Gastroesophageal sphincter (tissue), 4 donors: ENCODE data around the gene ADD3. TPM values are rescaled to one million over a fixed set of nuclear protein-coding genes. Genes with fewer than 3 reads are reported as not detected.

Experiments used
- ATAC-seq: fragments of 150-250 bp; one replicate; pipeline ENCODE4 v1.9.1; 2016; ENCODE audit warnings: mild to moderate bottlenecking, moderate library complexity
- H3K27ac ChIP-seq, 4 donors: fragments of 200-600 bp; sonication (generic) in 3 of 4; 1 replicate in 3 of 4; 2 replicates in 1 of 4; pipeline ENCODE4 v1.5.1; 2016 to 2019
- H3K27me3 ChIP-seq: fragments of 200-600 bp; sonication (generic); one replicate; pipeline ENCODE4 v1.5.1; 2019
- H3K36me3 ChIP-seq, 2 donors: fragments of 200-600 bp; sonication (generic); one replicate each; pipeline ENCODE4 v1.5.1; 2019; ENCODE audit warnings: control low read depth in 1 of 2
- H3K4me1 ChIP-seq, 3 donors: fragments of 200-600 bp; sonication (generic); 1 replicate in 2 of 3; 2 replicates in 1 of 3; pipeline ENCODE4 v1.5.1; 2016 to 2019; ENCODE audit warnings: control low read depth in 2 of 3
- H3K4me3 ChIP-seq, 2 donors: fragments of 200-600 bp; sonication (generic); one replicate each; pipeline ENCODE4 v1.5.1; 2019; ENCODE audit warnings: mild to moderate bottlenecking in 1 of 2, moderate library complexity in 1 of 2
- H3K9me3 ChIP-seq, 3 donors: fragments of 200-600 bp; sonication (generic); one replicate each; pipeline ENCODE4 v1.5.1; 2017 to 2019; ENCODE audit warnings: control low read depth in 2 of 3
- EP300 ChIP-seq: sonication (generic); formaldehyde crosslinking; IDR thresholded peaks from one replicate; pipeline ENCODE4 v1.6.1; 2017; ENCODE audit warnings: antibody characterized with exemption, mild to moderate bottlenecking
- POLR2A ChIP-seq, 2 donors: fragments of 450-650 bp; IDR thresholded peaks; one replicate each; pipeline ENCODE4 v1.6.1; 2017; ENCODE audit warnings: antibody characterized with exemption in 2 of 2, mild to moderate bottlenecking in 2 of 2, moderate library complexity in 1 of 2
- POLR2AphosphoS5 ChIP-seq: sonication (generic); formaldehyde crosslinking; IDR thresholded peaks from one replicate; pipeline ENCODE4 v1.6.1; 2017; ENCODE audit warnings: antibody characterized with exemption
- WGBS, 2 donors: methylation state at CpG; one replicate each; pipeline ENCODE4 v1.1.5; 2018; ENCODE audit warnings: low coverage in 1 of 2; 5-methylcytosine and 5-hydroxymethylcytosine counted together
- total RNA-seq, 4 donors: library from RNA; depleted of rRNA; stranded (reverse); fragments of >200 nt; gene quantifications; one replicate each; pipeline ENCODE4 v1.1.0, GENCODE V29; 2016
- TF ChIP-seq, protein P1 (sequence below), 4 experiments: fragments of 200-600 bp in 2 of 4; fragments of 450-650 bp in 2 of 4; sonication (generic) in 1 of 4; IDR thresholded peaks; one replicate each; pipeline ENCODE4 v1.5.1; 2017 to 2019; ENCODE audit warnings: antibody characterized with exemption in 4 of 4, mild to moderate bottlenecking in 2 of 4, moderate library complexity in 2 of 4

ADD3 gene, protein sequence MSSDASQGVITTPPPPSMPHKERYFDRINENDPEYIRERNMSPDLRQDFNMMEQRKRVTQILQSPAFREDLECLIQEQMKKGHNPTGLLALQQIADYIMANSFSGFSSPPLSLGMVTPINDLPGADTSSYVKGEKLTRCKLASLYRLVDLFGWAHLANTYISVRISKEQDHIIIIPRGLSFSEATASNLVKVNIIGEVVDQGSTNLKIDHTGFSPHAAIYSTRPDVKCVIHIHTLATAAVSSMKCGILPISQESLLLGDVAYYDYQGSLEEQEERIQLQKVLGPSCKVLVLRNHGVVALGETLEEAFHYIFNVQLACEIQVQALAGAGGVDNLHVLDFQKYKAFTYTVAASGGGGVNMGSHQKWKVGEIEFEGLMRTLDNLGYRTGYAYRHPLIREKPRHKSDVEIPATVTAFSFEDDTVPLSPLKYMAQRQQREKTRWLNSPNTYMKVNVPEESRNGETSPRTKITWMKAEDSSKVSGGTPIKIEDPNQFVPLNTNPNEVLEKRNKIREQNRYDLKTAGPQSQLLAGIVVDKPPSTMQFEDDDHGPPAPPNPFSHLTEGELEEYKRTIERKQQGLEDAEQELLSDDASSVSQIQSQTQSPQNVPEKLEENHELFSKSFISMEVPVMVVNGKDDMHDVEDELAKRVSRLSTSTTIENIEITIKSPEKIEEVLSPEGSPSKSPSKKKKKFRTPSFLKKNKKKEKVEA
- total RNA-seq: 100 to 1,000 TPM in 2 of 4 donors, 10 to 100 TPM in 2; 50.3 to 277 (median 118) TPM

DNA sequence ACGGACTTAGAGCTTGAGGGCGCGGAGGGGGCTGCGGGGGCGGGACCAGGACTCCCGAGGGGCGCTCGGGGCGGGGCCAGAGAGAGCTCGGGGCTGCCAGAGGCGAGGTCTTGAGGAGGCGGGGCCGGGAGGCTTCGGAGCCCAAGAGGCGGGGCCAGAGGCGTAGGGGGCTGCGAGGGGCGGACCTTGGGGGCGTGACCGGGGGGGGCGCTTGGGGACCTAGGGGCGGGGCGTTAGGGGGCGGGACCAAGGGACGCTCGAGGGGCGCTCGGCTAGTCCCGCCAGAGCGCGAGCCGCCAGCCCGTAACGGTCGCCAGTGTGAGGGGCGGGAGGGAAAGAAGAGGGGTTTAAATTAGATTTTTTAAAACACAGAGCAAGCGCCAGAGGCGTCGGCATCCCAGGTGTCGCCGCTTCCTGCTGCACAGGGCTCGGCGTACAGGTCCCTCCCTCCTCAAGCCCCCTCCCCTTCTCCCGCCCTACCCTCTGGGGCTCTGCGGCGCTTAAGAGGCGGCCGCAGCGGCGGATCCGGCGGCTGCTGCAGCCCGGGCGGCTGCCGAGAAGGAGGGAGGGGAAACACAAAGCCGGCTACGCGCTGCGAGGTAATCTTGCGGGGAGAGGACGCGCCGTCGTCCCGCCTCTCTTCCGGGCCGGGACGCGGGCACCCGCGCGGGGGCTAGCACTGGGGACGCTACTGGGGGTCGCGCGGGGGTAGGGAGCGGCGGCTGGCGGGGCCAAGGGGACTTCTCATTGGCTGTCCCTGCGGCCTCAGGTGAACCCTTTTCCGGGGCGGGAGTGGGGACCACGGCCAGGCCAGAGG is at the start of gene ADD3:
ADD3 (plus strand) TSS at position 284 of the 817 bp plus-strand sequence. CDS start 92,670 bp downstream, outside the sequence.
- Histone ChIP-seq H3K9me3 (no peaks in the 10 kb centered on the region), H3K27ac (peak within 1 kb of the TSS; percentile 54 to 93 (median 89)), H3K36me3 (no peaks in the 10 kb centered on the region), H3K4me3 (peak within 1 kb of the TSS; percentile 88 to 91), H3K4me1 (peaks cover 0 to 48% (median 3%) of the 10 kb centered on the region in 3 donors), H3K27me3 (no peaks in the 10 kb centered on the region)
- TF ChIP-seq POLR2A (IDR thresholded peaks at IDR 0.05) (peak; percentile 34 to 39), EP300 (no peak), POLR2AphosphoS5 (peak; percentile 19)
- 0% methylated on average over 3 to 25 of the region's 83 CpGs for WGBS, 2 donors
- peak; percentile 84 for ATAC-seq

DNA sequence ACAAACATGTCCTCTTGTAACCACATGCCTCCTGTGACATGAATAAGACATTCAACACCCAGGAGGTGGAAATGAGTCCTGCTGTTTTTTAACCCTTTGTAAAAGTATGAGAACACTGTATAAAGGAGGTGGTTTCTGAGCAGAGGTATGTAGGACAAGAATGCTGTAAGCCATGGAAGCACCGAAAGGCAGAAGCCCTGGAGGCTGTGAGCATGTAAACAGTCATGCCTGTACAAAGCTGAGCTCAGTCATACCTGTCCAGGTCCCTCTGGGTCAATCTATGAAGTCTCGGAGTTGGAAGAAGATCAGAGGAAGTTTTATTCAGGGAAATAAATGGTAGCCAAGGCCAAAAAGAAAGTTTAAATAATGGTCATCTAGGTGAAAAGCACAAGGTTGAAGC is 49.7 kb upstream of the ADD3 start:
- Histone ChIP-seq H3K27ac (no peak overlapping the region), H3K9me3 (no peaks in the 10 kb centered on the region), H3K27me3 (no peaks in the 10 kb centered on the region), H3K4me3 (no peak overlapping the region), H3K4me1 (peaks cover 0 to 14% (median 0%) of the 10 kb centered on the region in 3 donors), H3K36me3 (no peaks in the 10 kb centered on the region)
- ATAC-seq: no peak
- WGBS, 2 donors: 100% methylated on average over 1 to 2 of the region's 2 CpGs
- TF ChIP-seq, protein P1, sequence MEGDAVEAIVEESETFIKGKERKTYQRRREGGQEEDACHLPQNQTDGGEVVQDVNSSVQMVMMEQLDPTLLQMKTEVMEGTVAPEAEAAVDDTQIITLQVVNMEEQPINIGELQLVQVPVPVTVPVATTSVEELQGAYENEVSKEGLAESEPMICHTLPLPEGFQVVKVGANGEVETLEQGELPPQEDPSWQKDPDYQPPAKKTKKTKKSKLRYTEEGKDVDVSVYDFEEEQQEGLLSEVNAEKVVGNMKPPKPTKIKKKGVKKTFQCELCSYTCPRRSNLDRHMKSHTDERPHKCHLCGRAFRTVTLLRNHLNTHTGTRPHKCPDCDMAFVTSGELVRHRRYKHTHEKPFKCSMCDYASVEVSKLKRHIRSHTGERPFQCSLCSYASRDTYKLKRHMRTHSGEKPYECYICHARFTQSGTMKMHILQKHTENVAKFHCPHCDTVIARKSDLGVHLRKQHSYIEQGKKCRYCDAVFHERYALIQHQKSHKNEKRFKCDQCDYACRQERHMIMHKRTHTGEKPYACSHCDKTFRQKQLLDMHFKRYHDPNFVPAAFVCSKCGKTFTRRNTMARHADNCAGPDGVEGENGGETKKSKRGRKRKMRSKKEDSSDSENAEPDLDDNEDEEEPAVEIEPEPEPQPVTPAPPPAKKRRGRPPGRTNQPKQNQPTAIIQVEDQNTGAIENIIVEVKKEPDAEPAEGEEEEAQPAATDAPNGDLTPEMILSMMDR (IDR thresholded peaks at IDR 0.05): no peak
- TF ChIP-seq POLR2A (IDR thresholded peaks at IDR 0.05): no peak
- TF ChIP-seq POLR2AphosphoS5: no peak
- no peak for TF ChIP-seq EP300

DNA sequence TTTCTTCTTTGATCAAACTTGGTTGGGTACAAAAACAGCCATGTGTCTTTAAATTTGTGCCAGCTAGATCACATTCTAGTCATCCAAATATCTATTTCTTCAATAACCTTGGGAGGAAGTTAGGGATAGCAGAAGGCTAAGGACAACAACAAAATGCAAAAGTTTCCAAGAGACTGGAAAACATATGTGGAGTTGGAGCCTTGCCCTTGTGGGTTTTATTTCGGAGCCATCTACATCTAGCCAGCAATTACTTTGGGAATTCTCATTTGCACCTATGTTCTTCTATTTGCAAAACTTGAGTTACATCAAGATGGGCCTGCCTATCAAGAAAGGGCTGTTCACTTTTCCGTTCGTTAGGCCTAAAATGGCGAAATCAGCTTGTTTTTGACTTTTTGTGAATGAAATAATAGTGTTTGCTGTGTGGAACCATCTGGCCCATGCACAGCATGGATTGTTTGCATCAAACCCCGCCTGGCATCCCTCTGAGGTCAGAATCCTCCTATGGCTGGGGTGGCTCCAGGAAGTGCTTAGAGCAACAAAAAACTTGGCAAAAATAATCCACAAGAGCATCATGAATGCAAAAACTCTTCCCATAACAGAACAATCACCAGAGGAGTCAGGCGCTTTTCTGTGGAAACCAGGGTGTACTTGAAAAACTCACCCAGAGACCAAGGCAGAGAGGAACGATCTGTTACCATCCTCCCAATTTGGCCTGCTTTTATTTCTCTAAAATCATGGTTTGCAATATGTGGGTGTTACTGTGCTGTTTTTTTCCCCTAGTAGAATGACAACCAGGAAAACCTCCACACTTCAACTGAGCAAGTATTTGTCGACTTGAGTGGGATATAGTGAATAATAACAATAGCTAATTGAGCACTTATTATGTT is 48.3 kb upstream of the ADD3 start:
- Histone ChIP-seq H3K4me3 (no peak overlapping the region), H3K27me3 (no peaks in the 10 kb centered on the region), H3K4me1 (peaks cover 0 to 14% (median 0%) of the 10 kb centered on the region in 3 donors), H3K36me3 (no peaks in the 10 kb centered on the region), H3K27ac (no peak overlapping the region), H3K9me3 (no peaks in the 10 kb centered on the region)
- no peak for ATAC-seq
- TF ChIP-seq EP300 (no peak), POLR2AphosphoS5 (no peak), POLR2A (IDR thresholded peaks at IDR 0.05) (no peak)
- TF ChIP-seq, protein P1 (IDR thresholded peaks at IDR 0.05): no peak
- 87 to 93% methylated on average over 6 to 8 of the region's 8 CpGs for WGBS, 2 donors

DNA sequence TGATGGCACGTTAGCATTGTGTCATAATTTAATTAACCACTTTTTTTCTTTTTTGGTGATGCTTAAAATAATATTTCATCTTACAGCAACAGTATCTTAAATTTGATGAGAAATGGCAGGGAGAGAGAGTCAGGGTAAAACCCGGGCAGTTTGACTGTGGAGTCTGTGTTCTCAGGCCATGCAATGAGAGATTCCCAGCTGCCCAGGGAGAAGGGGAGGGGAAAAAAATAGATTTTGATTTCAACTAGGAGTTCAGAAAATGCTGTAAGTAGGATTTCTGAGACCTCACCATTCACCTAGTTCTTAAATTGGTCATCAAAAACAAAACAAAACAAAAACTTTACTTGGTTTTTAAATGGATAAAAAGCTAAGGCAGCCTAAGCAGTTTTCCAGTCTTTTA is 47.1 kb upstream of the ADD3 start:
- ATAC-seq: no peak
- H3K4me1 ChIP-seq: peaks cover 0 to 23% (median under 1%) of the 10 kb centered on the region in 3 donors
- H3K9me3 ChIP-seq: no peaks in the 10 kb centered on the region
- H3K4me3 ChIP-seq: no peak overlapping the region
- 61 to 69% methylated on average over 2 of the region's 2 CpGs for WGBS, 2 donors
- H3K27me3 ChIP-seq: no peaks in the 10 kb centered on the region
- no peak for TF ChIP-seq POLR2AphosphoS5
- TF ChIP-seq POLR2A (IDR thresholded peaks at IDR 0.05): no peak
- TF ChIP-seq, protein P1 (IDR thresholded peaks at IDR 0.05): no peak
- no peak for TF ChIP-seq EP300
- H3K27ac ChIP-seq: no peak overlapping the region
- H3K36me3 ChIP-seq: no peaks in the 10 kb centered on the region
